Occipital lobe (tissue), 3 donors: ENCODE results near the gene MAP2K4. TPM values are rescaled to one million over a fixed set of nuclear protein-coding genes. Genes with fewer than 3 reads are reported as not detected.
A peak's percentile ranks its signal among the peaks of the same experiment; 100 is the strongest.
"Not testable (repeated sequence)": the region's sequence is repeated elsewhere in the genome, so short reads cannot be mapped to it uniquely, and the experiment has no call there.

Experiments
- DNase-seq: peaks from one replicate; lab custom pipeline; 2025; lab: John Stamatoyannopoulos, UW
- small RNA-seq: library from RNA; depleted of rRNA; stranded (forward); fragments of <200 nt; gene quantifications from one replicate; pipeline ENCODE3, GENCODE V24; 2014
- total RNA-seq: library from RNA; depleted of rRNA; stranded (reverse); fragments of >200 nt; gene quantifications from one replicate; pipeline ENCODE4 v1.2.3, GENCODE V29; 2014

The MAP2K4 gene
- total RNA-seq, 1 donor from 2014 or later: 102 TPM

GRCh38 chr17:12140685-12141084 lies 120.0 kb downstream of the MAP2K4 start:
- no peak for DNase-seq

GRCh38 chr17:12162187-12162586 lies 141.5 kb downstream of the MAP2K4 start:
- not testable (repeated sequence) for DNase-seq

- no peak for DNase-seq
These were observed 143.4 kb downstream of the MAP2K4 start for GRCh38 chr17:12164085-12164484.

GRCh38 chr17:12178644-12179330 lies 158.1 kb downstream of the MAP2K4 start:
- DNase-seq: no peak

GRCh38 chr17:12180644-12181261 lies 160.1 kb downstream of the MAP2K4 start:
- DNase-seq: no peak

- DNase-seq: no peak
These were observed 167.0 kb downstream of the MAP2K4 start for GRCh38 chr17:12187658-12188057.

GRCh38 chr17:12193144-12193735 lies 172.6 kb downstream of the MAP2K4 start:
- no peak for DNase-seq

Small RNAs within 50 kb of the gene (small RNA-seq; reads per million reads assigned to genes)
- gene MIR744 (52.1 reads per million, percentile 95 among the genes with 10 or more reads in this experiment), gene RNU11-2P (not detected)

Other genes with a start within 250 kb of the MAP2K4 start
- 19.0 TPM for gene ZNF18, start 23.4 kb upstream of the MAP2K4 start, total RNA-seq